ENCODE results near the gene KATNAL1.

Gene KATNAL1

GRCh38 chr13:30156826-30157615, 150.3 kb downstream of the KATNAL1 start:
- no peak for DNase-seq (ENCODE audit: low read depth, low spot score)
- H3K4me3 ChIP-seq (ENCODE audit: low read length): no peak overlapping the region
- no peaks in the 10 kb centered on the region for H3K27me3 ChIP-seq (ENCODE audit: control insufficient read depth, insufficient read depth, low read length)
- no peaks in the 10 kb centered on the region for H3K9me3 ChIP-seq (ENCODE audit: control insufficient read depth, insufficient read depth, low read length)
- H3K36me3 ChIP-seq (ENCODE audit: control insufficient read depth, insufficient read depth, low read length): no peaks in the 10 kb centered on the region
- WGBS (ENCODE audit: insufficient coverage, insufficient read length): no CpG with 5 or more reads among the region's 17 CpGs
- no peaks in the 10 kb centered on the region for H3K4me1 ChIP-seq (ENCODE audit: control insufficient read depth, insufficient read depth, low read length)
- no peak overlapping the region for H3K27ac ChIP-seq (ENCODE audit: low read length)

GRCh38 chr13:30156270-30156669, 151.1 kb downstream of the KATNAL1 start:
- no CpG with 5 or more reads among the region's 6 CpGs for WGBS (ENCODE audit: insufficient coverage, insufficient read length)
- Histone ChIP-seq H3K4me1 (ENCODE audit: control insufficient read depth, insufficient read depth, low read length) (no peaks in the 10 kb centered on the region), H3K27ac (ENCODE audit: low read length) (no peak overlapping the region), H3K4me3 (ENCODE audit: low read length) (no peak overlapping the region), H3K36me3 (ENCODE audit: control insufficient read depth, insufficient read depth, low read length) (no peaks in the 10 kb centered on the region), H3K27me3 (ENCODE audit: control insufficient read depth, insufficient read depth, low read length) (no peaks in the 10 kb centered on the region), H3K9me3 (ENCODE audit: control insufficient read depth, insufficient read depth, low read length) (no peaks in the 10 kb centered on the region)
- no peak for DNase-seq (ENCODE audit: low read depth, low spot score)

- H3K4me1 ChIP-seq (ENCODE audit: control insufficient read depth, insufficient read depth, low read length): no peaks in the 10 kb centered on the region
- H3K9me3 ChIP-seq (ENCODE audit: control insufficient read depth, insufficient read depth, low read length): no peaks in the 10 kb centered on the region
- H3K36me3 ChIP-seq (ENCODE audit: control insufficient read depth, insufficient read depth, low read length): no peaks in the 10 kb centered on the region
- no peak for DNase-seq (ENCODE audit: low read depth, low spot score)
- no CpG with 5 or more reads among the region's 10 CpGs for WGBS (ENCODE audit: insufficient coverage, insufficient read length)
- H3K27me3 ChIP-seq (ENCODE audit: control insufficient read depth, insufficient read depth, low read length): no peaks in the 10 kb centered on the region
- H3K27ac ChIP-seq (ENCODE audit: low read length): no peak overlapping the region
- H3K4me3 ChIP-seq (ENCODE audit: low read length): no peak overlapping the region
Measured at GRCh38 chr13:30154931-30155330, 152.4 kb downstream of the KATNAL1 start.

- H3K4me3 ChIP-seq (ENCODE audit: low read length): no peak overlapping the region
- DNase-seq (ENCODE audit: low read depth, low spot score): no peak
- no peaks in the 10 kb centered on the region for H3K27me3 ChIP-seq (ENCODE audit: control insufficient read depth, insufficient read depth, low read length)
- no peak overlapping the region for H3K27ac ChIP-seq (ENCODE audit: low read length)
- H3K4me1 ChIP-seq (ENCODE audit: control insufficient read depth, insufficient read depth, low read length): no peaks in the 10 kb centered on the region
- H3K36me3 ChIP-seq (ENCODE audit: control insufficient read depth, insufficient read depth, low read length): no peaks in the 10 kb centered on the region
- H3K9me3 ChIP-seq (ENCODE audit: control insufficient read depth, insufficient read depth, low read length): no peaks in the 10 kb centered on the region
- no CpG with 5 or more reads among the region's 20 CpGs for WGBS (ENCODE audit: insufficient coverage, insufficient read length)
Measured at GRCh38 chr13:30154531-30154930, 152.8 kb downstream of the KATNAL1 start.

- no CpG with 5 or more reads among the region's 35 CpGs for WGBS (ENCODE audit: insufficient coverage, insufficient read length)
- Histone ChIP-seq H3K4me3 (ENCODE audit: low read length) (no peak overlapping the region), H3K4me1 (ENCODE audit: control insufficient read depth, insufficient read depth, low read length) (no peaks in the 10 kb centered on the region), H3K9me3 (ENCODE audit: control insufficient read depth, insufficient read depth, low read length) (no peaks in the 10 kb centered on the region), H3K27me3 (ENCODE audit: control insufficient read depth, insufficient read depth, low read length) (no peaks in the 10 kb centered on the region), H3K27ac (ENCODE audit: low read length) (no peak overlapping the region), H3K36me3 (ENCODE audit: control insufficient read depth, insufficient read depth, low read length) (no peaks in the 10 kb centered on the region)
- no peak for DNase-seq (ENCODE audit: low read depth, low spot score)
Measured at GRCh38 chr13:30153545-30154426, 153.6 kb downstream of the KATNAL1 start.

All from iPS DF 6.9 (cell line).